OCI-LY7 (cell line): Measurements from ENCODE around the gene PTPRN. TPM values are rescaled to one million over a fixed set of nuclear protein-coding genes. Genes with fewer than 3 reads are reported as not detected.

Experiments
- BruUV-seq: library from RNA; stranded (reverse); fragments of 400-500 nt; replicated peaks from 2 replicates; lab custom pipeline; 2021; lab: Mats Ljungman, UMichigan
- CTCF ChIA-PET: fragments of 300-600 bp; sonication (Branson Sonifier 250); formaldehyde crosslinking; loops from one replicate; lab custom pipeline; 2022; ENCODE audit warnings: antibody characterized with exemption; ENCODE audit not compliant: unreplicated experiment; lab: Charles Lee
- POLR2A ChIA-PET: fragments of 300-600 bp; sonication (Branson Sonifier 250); formaldehyde crosslinking; loops from one replicate; lab custom pipeline; 2022; ENCODE audit warnings: antibody characterized with exemption; lab: Charles Lee
- DNase-seq: peaks from one replicate; pipeline ENCODE4 v3.0.0-alpha.2; 2015; ENCODE audit warnings: low spot score
- H2AFZ ChIP-seq: fragments of 200-600 bp; sonication (generic), shearing (Covaris generic); 2 replicates; pipeline ENCODE4 v1.6.1; 2014; ENCODE audit warnings: mild to moderate bottlenecking, antibody characterized with exemption, low read length, moderate library complexity
- H3K27ac ChIP-seq: fragments of 200-600 bp; sonication (generic); 2 replicates; pipeline ENCODE4 v1.5.1; 2014; ENCODE audit warnings: mixed run types, low read depth, mild to moderate bottlenecking, moderate library complexity, low read length, inconsistent platforms; ENCODE audit not compliant: poor library complexity, severe bottlenecking
- H3K36me3 ChIP-seq: fragments of 200-600 bp; sonication (generic); 2 replicates; pipeline ENCODE4 v1.6.1; 2014; ENCODE audit warnings: mild to moderate bottlenecking, antibody characterized with exemption, low read length, moderate library complexity, mixed read lengths; ENCODE audit not compliant: insufficient read depth
- H3K4me1 ChIP-seq: fragments of 200-600 bp; sonication (generic); 2 replicates; pipeline ENCODE4 v1.5.1; 2014; ENCODE audit warnings: mild to moderate bottlenecking, low read length; ENCODE audit not compliant: insufficient read depth, poor library complexity, severe bottlenecking
- H3K4me2 ChIP-seq: fragments of 200-600 bp; sonication (generic); 2 replicates; pipeline ENCODE4 v1.6.1; 2014; ENCODE audit warnings: mild to moderate bottlenecking, low read length
- H3K4me3 ChIP-seq: fragments of 200-600 bp; sonication (generic); 2 replicates; pipeline ENCODE4 v1.5.1; 2014; ENCODE audit warnings: mild to moderate bottlenecking, low read depth, low read length; ENCODE audit not compliant: poor library complexity, severe bottlenecking
- H3K79me2 ChIP-seq: fragments of 200-600 bp; sonication (generic); 2 replicates; pipeline ENCODE4 v1.6.1; 2016; ENCODE audit warnings: low read depth, mild to moderate bottlenecking, low read length, moderate library complexity, mixed read lengths; ENCODE audit not compliant: insufficient read depth
- H3K9me2 ChIP-seq: fragments of 200-600 bp; sonication (generic); 2 replicates; pipeline ENCODE4 v1.6.1; 2016; ENCODE audit warnings: mild to moderate bottlenecking, low read length, mixed read lengths; ENCODE audit not compliant: insufficient read depth
- H3K9me3 ChIP-seq: fragments of 200-600 bp; sonication (generic); 2 replicates; pipeline ENCODE4 v1.6.1; 2014; ENCODE audit warnings: mild to moderate bottlenecking, mixed run types, low read length, mixed read lengths
- H4K20me1 ChIP-seq: fragments of 200-600 bp; sonication (generic); 2 replicates; pipeline ENCODE4 v1.6.1; 2014; ENCODE audit warnings: mild to moderate bottlenecking, antibody characterized with exemption, low read length, moderate library complexity, mixed read lengths; ENCODE audit not compliant: insufficient read depth
- EZH2phosphoT487 ChIP-seq: fragments of 200-600 bp; sonication (generic); IDR thresholded peaks from 2 replicates; pipeline ENCODE4 v1.6.1; 2018; ENCODE audit warnings: low read depth, borderline replicate concordance, mild to moderate bottlenecking, mixed run types, antibody characterized with exemption, low read length, moderate library complexity, mixed read lengths
- intact Hi-C: fragments of 100-400 bp; cut with micrococcal nuclease; formaldehyde crosslinking; loops from one replicate; pipeline ENCODE4 v1.10.0; 2022; ENCODE audit not compliant: unreplicated experiment
- total RNA-seq, 2 experiments: library from RNA; depleted of rRNA in 1 of 2; stranded (reverse); fragments of >200 nt in 1 of 2; shearing (Covaris generic) in 1 of 2; gene quantifications; 2 replicates each; pipeline ENCODE4 v1.2.3, GENCODE V29; 2014 to 2022
- TF ChIP-seq, protein P1 (sequence below): fragments of 200-600 bp; sonication (generic); conservative IDR thresholded peaks from 2 replicates; pipeline ENCODE4 v1.5.1; 2014; ENCODE audit warnings: mild to moderate bottlenecking, antibody characterized with exemption, low read length, moderate library complexity, mixed read lengths

Gene PTPRN
- total RNA-seq, 2 experiments from 2014 or later: not detected

DNA sequence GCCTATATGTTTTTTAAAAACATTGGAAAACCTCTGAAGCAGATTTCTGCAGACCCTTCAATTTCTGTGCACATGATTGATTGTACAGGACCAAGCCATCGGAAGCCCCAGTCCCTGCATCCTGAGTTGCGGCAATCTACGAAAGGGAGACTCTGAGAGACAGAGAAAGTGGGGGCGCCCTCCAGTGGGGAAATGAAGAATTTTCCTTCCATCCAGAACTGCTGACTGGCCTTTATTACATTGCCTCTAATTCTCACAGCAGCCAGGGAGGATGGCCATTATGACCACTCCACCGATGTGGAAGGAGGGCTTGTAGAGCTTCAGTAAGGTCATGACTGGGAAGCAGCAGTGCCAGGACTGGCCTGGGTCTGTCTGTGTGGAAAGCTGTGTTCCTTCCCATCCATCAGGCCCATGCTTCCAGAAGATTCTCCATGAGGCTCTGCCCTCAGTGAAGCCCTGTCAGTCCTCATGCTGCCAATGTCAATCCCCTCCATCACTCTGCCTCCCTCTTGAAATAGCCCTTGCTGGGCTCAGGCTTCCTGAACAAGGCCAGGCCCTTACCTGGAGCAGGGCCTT, 43.3 kb upstream of the PTPRN start:
- Histone ChIP-seq H3K27ac (no peak overlapping the region), H3K4me2 (no peak overlapping the region), H3K4me3 (no peak overlapping the region), H4K20me1 (no peaks in the 10 kb centered on the region), H3K36me3 (no peaks in the 10 kb centered on the region), H3K4me1 (no peaks in the 10 kb centered on the region), H3K9me3 (no peaks in the 10 kb centered on the region), H3K79me2 (no peaks in the 10 kb centered on the region), H2AFZ (no peak overlapping the region), H3K9me2 (no peaks in the 10 kb centered on the region)
- POLR2A ChIA-PET: interaction anchor here (0.7 kb wide), 1 partner anchor 71 kb away, joined by 3 read pairs; no protein-coding TSS in a partner anchor
- peak; percentile 63 for DNase-seq
- BruUV-seq: no TSS peak
- CTCF ChIA-PET: no interaction called here
- intact Hi-C loops: loop anchor here (1.0 kb wide), 1 partner anchor 192 kb away; the partner anchor contains the start of gene NHEJ1
- TF ChIP-seq, protein P1, sequence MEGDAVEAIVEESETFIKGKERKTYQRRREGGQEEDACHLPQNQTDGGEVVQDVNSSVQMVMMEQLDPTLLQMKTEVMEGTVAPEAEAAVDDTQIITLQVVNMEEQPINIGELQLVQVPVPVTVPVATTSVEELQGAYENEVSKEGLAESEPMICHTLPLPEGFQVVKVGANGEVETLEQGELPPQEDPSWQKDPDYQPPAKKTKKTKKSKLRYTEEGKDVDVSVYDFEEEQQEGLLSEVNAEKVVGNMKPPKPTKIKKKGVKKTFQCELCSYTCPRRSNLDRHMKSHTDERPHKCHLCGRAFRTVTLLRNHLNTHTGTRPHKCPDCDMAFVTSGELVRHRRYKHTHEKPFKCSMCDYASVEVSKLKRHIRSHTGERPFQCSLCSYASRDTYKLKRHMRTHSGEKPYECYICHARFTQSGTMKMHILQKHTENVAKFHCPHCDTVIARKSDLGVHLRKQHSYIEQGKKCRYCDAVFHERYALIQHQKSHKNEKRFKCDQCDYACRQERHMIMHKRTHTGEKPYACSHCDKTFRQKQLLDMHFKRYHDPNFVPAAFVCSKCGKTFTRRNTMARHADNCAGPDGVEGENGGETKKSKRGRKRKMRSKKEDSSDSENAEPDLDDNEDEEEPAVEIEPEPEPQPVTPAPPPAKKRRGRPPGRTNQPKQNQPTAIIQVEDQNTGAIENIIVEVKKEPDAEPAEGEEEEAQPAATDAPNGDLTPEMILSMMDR: peak; percentile 91
- TF ChIP-seq EZH2phosphoT487: no peak

- no peak overlapping the region for H3K4me3 ChIP-seq
- H3K4me1 ChIP-seq: no peaks in the 10 kb centered on the region
- DNase-seq: no peak
- intact Hi-C loops: no loop called here
- CTCF ChIA-PET: no interaction called here
- H2AFZ ChIP-seq: no peak overlapping the region
- H3K27ac ChIP-seq: no peak overlapping the region
- no peaks in the 10 kb centered on the region for H3K36me3 ChIP-seq
- no peak for TF ChIP-seq EZH2phosphoT487
- TF ChIP-seq, protein P1: no peak
- H3K9me2 ChIP-seq: no peaks in the 10 kb centered on the region
- H3K4me2 ChIP-seq: no peak overlapping the region
- H3K79me2 ChIP-seq: no peaks in the 10 kb centered on the region
- H3K9me3 ChIP-seq: no peaks in the 10 kb centered on the region
- no TSS peak for BruUV-seq
- H4K20me1 ChIP-seq: no peaks in the 10 kb centered on the region
- POLR2A ChIA-PET: no interaction called here
These were observed 41.6 kb upstream of the PTPRN start for GRCh38 chr2:219350710-219351221.

- Histone ChIP-seq H3K4me2 (no peak overlapping the region), H3K4me1 (no peaks in the 10 kb centered on the region), H3K79me2 (no peaks in the 10 kb centered on the region), H3K9me2 (no peaks in the 10 kb centered on the region), H3K4me3 (no peak overlapping the region), H3K27ac (no peak overlapping the region), H3K9me3 (no peaks in the 10 kb centered on the region), H4K20me1 (no peaks in the 10 kb centered on the region), H2AFZ (no peak overlapping the region), H3K36me3 (no peaks in the 10 kb centered on the region)
- ChIA-PET CTCF (no interaction called here), POLR2A (no interaction called here)
- TF ChIP-seq, protein P1: no peak
- no peak for TF ChIP-seq EZH2phosphoT487
- intact Hi-C loops: no loop called here
- DNase-seq: no peak
- no TSS peak for BruUV-seq
These were observed 41.0 kb upstream of the PTPRN start for GRCh38 chr2:219350215-219350614.
